Left lung (tissue), 10 donors: Measurements from ENCODE around the gene NRSN1. TPM values are rescaled to one million over a fixed set of nuclear protein-coding genes. Genes with fewer than 3 reads are reported as not detected.

ENCODE experiments used
- ATAC-seq: fragments of 200-7000 bp; cut with Tn5 transposase; one replicate; pipeline ENCODE4 v1.9.1; 2020; ENCODE audit warnings: moderate library complexity
- DNase-seq, 4 donors: peaks; one replicate each; pipeline ENCODE4 v3.0.0-alpha.2; 2013 to 2020
- H3K27ac ChIP-seq, 2 donors: fragments of 200-600 bp; sonication (generic) in 1 of 2; one replicate each; pipeline versions ENCODE4 v1.5.0 to v1.8.0; 2020 to 2021
- H3K27me3 ChIP-seq, 2 donors: fragments of 200-600 bp; sonication (generic) in 1 of 2; one replicate each; pipeline versions ENCODE4 v1.5.0 to v1.8.0; 2020 to 2021
- H3K36me3 ChIP-seq, 2 donors: fragments of 200-600 bp; sonication (generic) in 1 of 2; one replicate each; pipeline versions ENCODE4 v1.5.0 to v1.8.0; 2020 to 2021
- H3K4me1 ChIP-seq, 2 donors: fragments of 200-600 bp; one replicate each; pipeline ENCODE4 v1.8.0; 2021
- H3K4me3 ChIP-seq, 2 donors: fragments of 200-600 bp; sonication (generic) in 1 of 2; one replicate each; pipeline versions ENCODE4 v1.5.0 to v1.8.0; 2020 to 2021; ENCODE audit warnings: mild to moderate bottlenecking in 1 of 2
- H3K9me3 ChIP-seq, 2 donors: fragments of 200-600 bp; sonication (generic) in 1 of 2; one replicate each; pipeline versions ENCODE4 v1.5.0 to v1.8.0; 2020 to 2021
- intact Hi-C, 2 donors: fragments of 100-400 bp; cut with DNase I; formaldehyde crosslinking; loops; one replicate each; pipeline versions ENCODE4 v1.11.2 to v1.14.2; 2022
- polyA plus RNA-seq, 6 donors: library from polyadenylated mRNA; unstranded; fragments of 120-200 nt; gene quantifications; one replicate each; pipeline ENCODE4 v1.2.1, GENCODE V29; 2013; ENCODE audit not compliant: insufficient read length in 6 of 6
- total RNA-seq, 2 donors: library from RNA; stranded (reverse); fragmentation: NEBNext Ultra II Directional; extraction: Animal tissue kit (Norgen Biotek cat#: 25700); gene quantifications; one replicate each; pipeline ENCODE4 v1.2.1, GENCODE V29; 2021
- TF ChIP-seq, protein P1 (sequence below), 2 donors: fragments of 200-600 bp; sonication (generic) in 1 of 2; IDR thresholded peaks; one replicate each; pipeline versions ENCODE4 v1.5.0 to v1.8.0; 2021; ENCODE audit warnings: antibody characterized with exemption in 2 of 2
- donor health status: DM: no; HTN: yes; CAD: no.
- donor health status: DM: no; HTN: no; CAD: no.

Gene NRSN1
- total and polyA plus RNA-seq, 8 donors: 0.26 to 0.56 (median 0.37) TPM; not detected in 2

GRCh38 chr6:24146871-24147270 is 20.9 kb downstream of the NRSN1 start:
- Histone ChIP-seq H3K9me3 (peaks cover 0 to 4% of the 10 kb centered on the region in 2 donors), H3K4me1 (no peaks in the 10 kb centered on the region), H3K27ac (no peak overlapping the region), H3K36me3 (no peaks in the 10 kb centered on the region), H3K27me3 (no peaks in the 10 kb centered on the region), H3K4me3 (no peak overlapping the region)
- TF ChIP-seq, protein P1, sequence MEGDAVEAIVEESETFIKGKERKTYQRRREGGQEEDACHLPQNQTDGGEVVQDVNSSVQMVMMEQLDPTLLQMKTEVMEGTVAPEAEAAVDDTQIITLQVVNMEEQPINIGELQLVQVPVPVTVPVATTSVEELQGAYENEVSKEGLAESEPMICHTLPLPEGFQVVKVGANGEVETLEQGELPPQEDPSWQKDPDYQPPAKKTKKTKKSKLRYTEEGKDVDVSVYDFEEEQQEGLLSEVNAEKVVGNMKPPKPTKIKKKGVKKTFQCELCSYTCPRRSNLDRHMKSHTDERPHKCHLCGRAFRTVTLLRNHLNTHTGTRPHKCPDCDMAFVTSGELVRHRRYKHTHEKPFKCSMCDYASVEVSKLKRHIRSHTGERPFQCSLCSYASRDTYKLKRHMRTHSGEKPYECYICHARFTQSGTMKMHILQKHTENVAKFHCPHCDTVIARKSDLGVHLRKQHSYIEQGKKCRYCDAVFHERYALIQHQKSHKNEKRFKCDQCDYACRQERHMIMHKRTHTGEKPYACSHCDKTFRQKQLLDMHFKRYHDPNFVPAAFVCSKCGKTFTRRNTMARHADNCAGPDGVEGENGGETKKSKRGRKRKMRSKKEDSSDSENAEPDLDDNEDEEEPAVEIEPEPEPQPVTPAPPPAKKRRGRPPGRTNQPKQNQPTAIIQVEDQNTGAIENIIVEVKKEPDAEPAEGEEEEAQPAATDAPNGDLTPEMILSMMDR (IDR thresholded peaks at IDR 0.05): no peak
- no peak for ATAC-seq
- intact Hi-C loops: no loop called here
- DNase-seq: no peak

DNA sequence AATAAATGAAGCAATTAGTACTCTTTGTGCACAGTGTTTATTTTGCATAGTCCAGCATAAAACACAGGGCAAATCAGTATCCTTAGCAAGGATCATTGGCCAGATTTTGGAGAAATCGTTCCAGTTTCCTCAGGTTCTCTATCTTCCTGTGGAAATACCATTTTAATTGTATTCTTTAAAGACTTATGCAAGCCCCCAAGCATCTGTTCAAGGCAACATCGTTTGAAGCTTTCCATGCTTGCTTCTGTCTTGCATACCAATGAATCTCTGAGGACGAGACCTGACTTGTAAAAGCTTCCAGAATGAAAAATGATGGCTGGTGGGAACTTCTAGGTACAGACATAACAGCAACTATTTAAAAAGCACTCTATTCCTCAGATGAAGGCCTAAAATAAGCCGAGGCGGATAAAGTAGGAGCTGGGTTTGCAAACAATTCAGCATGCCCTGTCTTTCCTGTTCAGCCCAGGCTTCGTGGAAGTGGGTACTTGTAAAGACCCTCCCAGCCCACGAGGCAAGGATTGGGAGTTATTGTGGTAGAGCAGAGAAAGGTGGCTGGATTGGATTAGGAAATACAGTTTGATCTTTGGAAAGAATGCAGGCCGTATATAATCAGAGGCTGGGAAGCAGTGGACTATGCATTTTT is 21.6 kb downstream of the NRSN1 start:
- ATAC-seq: no peak
- H3K27me3 ChIP-seq: no peaks in the 10 kb centered on the region
- H3K4me1 ChIP-seq: no peaks in the 10 kb centered on the region
- no peak for DNase-seq
- H3K4me3 ChIP-seq: no peak overlapping the region
- peaks cover 0 to 2% of the 10 kb centered on the region in 2 donors for H3K9me3 ChIP-seq
- H3K36me3 ChIP-seq: no peaks in the 10 kb centered on the region
- TF ChIP-seq, protein P1 (IDR thresholded peaks at IDR 0.05): no peak
- intact Hi-C loops: no loop called here
- no peak overlapping the region for H3K27ac ChIP-seq

GRCh38 chr6:24148154-24148570 is 22.1 kb downstream of the NRSN1 start:
- H3K4me1 ChIP-seq: no peaks in the 10 kb centered on the region
- peaks cover 0 to 2% of the 10 kb centered on the region in 2 donors for H3K9me3 ChIP-seq
- TF ChIP-seq, protein P1 (IDR thresholded peaks at IDR 0.05): no peak
- no peaks in the 10 kb centered on the region for H3K27me3 ChIP-seq
- no peaks in the 10 kb centered on the region for H3K36me3 ChIP-seq
- intact Hi-C loops: no loop called here
- H3K4me3 ChIP-seq: no peak overlapping the region
- no peak for DNase-seq
- ATAC-seq: no peak
- no peak overlapping the region for H3K27ac ChIP-seq

- ATAC-seq: no peak
- H3K27me3 ChIP-seq: no peaks in the 10 kb centered on the region
- H3K9me3 ChIP-seq: peaks cover 0 to 2% of the 10 kb centered on the region in 2 donors
- TF ChIP-seq, protein P1 (IDR thresholded peaks at IDR 0.05): no peak
- no peak overlapping the region for H3K4me3 ChIP-seq
- no peak for DNase-seq
- intact Hi-C loops: no loop called here
- H3K27ac ChIP-seq: no peak overlapping the region
- no peaks in the 10 kb centered on the region for H3K4me1 ChIP-seq
- H3K36me3 ChIP-seq: no peaks in the 10 kb centered on the region
Observed at GRCh38 chr6:24148684-24149083, 22.7 kb downstream of the NRSN1 start.

DNA sequence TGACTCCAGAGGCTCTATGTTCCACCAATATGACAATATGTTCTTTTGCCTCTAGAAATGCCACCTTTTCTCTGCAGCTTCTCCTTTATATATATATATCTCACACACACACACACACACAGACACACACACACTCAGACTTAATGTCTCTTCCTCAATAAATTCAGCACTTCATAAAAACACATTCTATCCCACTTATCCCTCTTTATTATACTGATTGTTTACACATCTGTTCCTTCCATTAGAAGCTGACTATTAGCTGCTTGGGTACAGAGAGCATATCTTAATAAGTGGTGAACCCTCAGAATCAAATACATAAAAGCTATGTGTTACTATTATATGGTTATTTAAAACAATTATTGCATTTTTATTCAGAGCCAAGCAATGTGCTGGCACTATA is 23.3 kb downstream of the NRSN1 start:
- DNase-seq (no peak), ATAC-seq (no peak)
- Histone ChIP-seq H3K4me3 (no peak overlapping the region), H3K36me3 (no peaks in the 10 kb centered on the region), H3K27ac (no peak overlapping the region), H3K27me3 (no peaks in the 10 kb centered on the region), H3K4me1 (no peaks in the 10 kb centered on the region), H3K9me3 (peaks cover 0 to 2% of the 10 kb centered on the region in 2 donors)
- TF ChIP-seq, protein P1 (IDR thresholded peaks at IDR 0.05): no peak
- intact Hi-C loops: no loop called here
